SK-N-SH (cell line): ENCODE data around the gene RPGR. TPM values are rescaled to one million over a fixed set of nuclear protein-coding genes. Genes with fewer than 3 reads are reported as not detected.

Experiments used
- CTCF ChIA-PET: fragments of 300-600, 350-600 bp; formaldehyde crosslinking; extraction: SDS; loops from one replicate; lab custom pipeline; 2021; lab: Yijun Ruan, JAX
- POLR2A ChIA-PET: fragments of 350-600 bp; sonication (Branson Sonifier 250); formaldehyde crosslinking; extraction: SDS; loops from one replicate; lab custom pipeline; 2020; ENCODE audit warnings: antibody characterized with exemption, inconsistent platforms; lab: Yijun Ruan, JAX
- DNase-seq: peaks from one replicate; pipeline ENCODE4 v3.0.0; 2012
- H2AFZ ChIP-seq: fragments of 200-600 bp; sonication (generic); 2 replicates; pipeline ENCODE4 v1.8.1; 2016; ENCODE audit warnings: antibody characterized with exemption, mild to moderate bottlenecking, low read depth
- H3F3A ChIP-seq: fragments of 200-600 bp; sonication (generic); replicated peaks from 2 replicates; pipeline ENCODE3; 2016; ENCODE audit warnings: antibody characterized with exemption, mild to moderate bottlenecking; ENCODE audit not compliant: insufficient read depth
- H3K27ac ChIP-seq, 2 experiments: fragments of 200-500 bp in 1 of 2; fragments of 200-600 bp in 1 of 2; sonication (Bioruptor generic) in 1 of 2; sonication (generic), shearing (Covaris generic) in 1 of 2; 2 replicates each; pipeline versions ENCODE4 v1.5.1 to v1.6.1; 2014 to 2016; ENCODE audit warnings: low read depth in 2 of 2, inconsistent platforms in 1 of 2, low read length in 1 of 2, mild to moderate bottlenecking in 1 of 2, mixed read lengths in 1 of 2
- H3K27me3 ChIP-seq: fragments of 200-600 bp; sonication (generic), shearing (Covaris generic); 2 replicates; pipeline ENCODE4 v1.6.1; 2016; ENCODE audit warnings: mixed run types; ENCODE audit not compliant: insufficient read depth
- H3K36me3 ChIP-seq, 2 experiments: fragments of 200-500 bp in 1 of 2; fragments of 200-600 bp in 1 of 2; sonication (Bioruptor generic) in 1 of 2; sonication (generic) in 1 of 2; replicated peaks in 1 of 2; 2 replicates each; pipeline versions ENCODE3 to v1.5.1; 2014 to 2016; ENCODE audit warnings: low read length in 1 of 2, mild to moderate bottlenecking in 1 of 2; ENCODE audit not compliant: insufficient read depth in 2 of 2, control insufficient read depth in 1 of 2
- H3K4me1 ChIP-seq, 2 experiments: fragments of 200-500 bp in 1 of 2; fragments of 200-600 bp in 1 of 2; sonication (Bioruptor generic) in 1 of 2; sonication (generic), shearing (Covaris generic) in 1 of 2; 2 replicates each; pipeline versions ENCODE4 v1.5.1 to v1.6.1; 2014 to 2016; ENCODE audit warnings: low read depth in 1 of 2, low read length in 1 of 2, mixed run types in 1 of 2; ENCODE audit not compliant: insufficient read depth in 2 of 2, control insufficient read depth in 1 of 2
- H3K4me2 ChIP-seq: fragments of 200-600 bp; sonication (generic), shearing (Covaris generic); 2 replicates; pipeline ENCODE4 v1.6.1; 2017; ENCODE audit warnings: mixed run types
- H3K4me3 ChIP-seq, 2 experiments: fragments of 200-500 bp in 1 of 2; fragments of 200-600 bp in 1 of 2; sonication (Bioruptor generic) in 1 of 2; sonication (generic), shearing (Covaris generic) in 1 of 2; 2 replicates each; pipeline versions ENCODE4 v1.5.1 to v1.8.1; 2014 to 2016; ENCODE audit warnings: low read depth in 2 of 2, inconsistent platforms in 1 of 2, low read length in 1 of 2, mild to moderate bottlenecking in 1 of 2, mixed read lengths in 1 of 2, moderate library complexity in 1 of 2
- H3K79me2 ChIP-seq: fragments of 200-600 bp; sonication (generic); 2 replicates; pipeline ENCODE4 v1.8.1; 2017; ENCODE audit warnings: mild to moderate bottlenecking; ENCODE audit not compliant: insufficient read depth
- H3K9ac ChIP-seq: fragments of 200-600 bp; sonication (generic); 2 replicates; pipeline ENCODE4 v1.6.1; 2017; ENCODE audit warnings: mixed run types
- H3K9me2 ChIP-seq: fragments of 200-600 bp; sonication (generic); 2 replicates; pipeline ENCODE4 v1.6.1; 2017; ENCODE audit warnings: mixed run types
- H3K9me3 ChIP-seq: fragments of 200-600 bp; sonication (generic); 2 replicates; pipeline ENCODE4 v1.6.1; 2017; ENCODE audit warnings: mixed run types, mild to moderate bottlenecking, moderate library complexity
- H4K20me1 ChIP-seq: fragments of 200-600 bp; sonication (generic); 2 replicates; pipeline ENCODE4 v1.6.1; 2017; ENCODE audit warnings: mild to moderate bottlenecking, mixed run types; ENCODE audit not compliant: insufficient read depth
- CHD2 ChIP-seq: fragments of 150-350 bp; IDR thresholded peaks from 2 replicates; pipeline ENCODE4 v1.6.1; 2018; ENCODE audit warnings: low read length; ENCODE audit not compliant: partially characterized antibody
- CTCF ChIP-seq: fragments of 200-600 bp; sonication (generic); IDR thresholded peaks from 2 replicates; pipeline ENCODE4 v1.6.1; 2017; ENCODE audit warnings: antibody characterized with exemption, mild to moderate bottlenecking, moderate library complexity
- EP300 ChIP-seq, 2 experiments: IDR thresholded peaks; 2 replicates each; pipeline versions ENCODE4 v1.4.0 to v1.6.1; 2012; ENCODE audit warnings: borderline replicate concordance in 1 of 2, low read depth in 1 of 2, low read length in 1 of 2
- FOXJ3 ChIP-seq: sonication (generic); formaldehyde crosslinking; IDR thresholded peaks from 2 replicates; pipeline ENCODE4 v1.5.1; 2020; ENCODE audit warnings: mild to moderate bottlenecking, missing genetic modification reagents
- GABPA ChIP-seq: IDR thresholded peaks from 2 replicates; pipeline ENCODE4 v1.4.0; 2012; ENCODE audit warnings: low read depth, mild to moderate bottlenecking
- JUND ChIP-seq: IDR thresholded peaks from 2 replicates; pipeline ENCODE4 v1.4.0; 2012
- TAF1 ChIP-seq: IDR thresholded peaks from 2 replicates; pipeline ENCODE4 v1.6.1; 2012; ENCODE audit warnings: low read depth, mild to moderate bottlenecking, low read length, moderate library complexity, borderline replicate concordance
- USF2 ChIP-seq: fragments of 150-350 bp; IDR thresholded peaks from 2 replicates; pipeline ENCODE4 v1.6.1; 2017; ENCODE audit warnings: antibody characterized with exemption, low read length, low read depth, borderline replicate concordance
- YY1 ChIP-seq: IDR thresholded peaks from 2 replicates; pipeline ENCODE4 v1.4.0; 2012; ENCODE audit warnings: low read depth, mild to moderate bottlenecking
- ZBTB33 ChIP-seq: IDR thresholded peaks from 2 replicates; pipeline ENCODE4 v1.4.0; 2012; ENCODE audit warnings: low read depth, borderline replicate concordance
- WGBS: methylation state at CpG from one replicate; pipeline ENCODE4 v1.1.6; 2017; ENCODE audit warnings: low lambda C conversion rate; 5-methylcytosine and 5-hydroxymethylcytosine counted together
- polyA plus RNA-seq, 3 experiments: library from polyadenylated mRNA; depleted of rRNA; stranded (reverse); fragments of >200 nt; gene quantifications; 2 replicates each; pipeline ENCODE4 v1.2.3, GENCODE V29; 2012
- TF ChIP-seq, protein P1 (sequence below): IDR thresholded peaks from 2 replicates; pipeline ENCODE4 v1.6.1; 2012; ENCODE audit warnings: mild to moderate bottlenecking, low read depth, low read length, moderate library complexity

The RPGR gene
- polyA plus RNA-seq, 1 of the 3 experiments (the other 2 are of a cell fraction) = 1.2 TPM

GRCh38 chrX:38249965-38250364 lies 77.3 kb downstream of the RPGR start:
- CTCF ChIA-PET = interaction anchor here (0.9 to 1.4 kb wide), 3 partner anchors 10 to 18 kb away, joined by 3 to 4 read pairs (median 3); no protein-coding TSS in a partner anchor
- no peak overlapping the region for H3K9ac ChIP-seq
- WGBS = 6% methylated on average over 2 of the region's 2 CpGs
- no peak overlapping the region for H2AFZ ChIP-seq
- no peaks in the 10 kb centered on the region for H3K27me3 ChIP-seq
- no peaks in the 10 kb centered on the region for H3K9me3 ChIP-seq
- H3K36me3 ChIP-seq = no peaks in the 10 kb centered on the region
- no peaks in the 10 kb centered on the region for H3F3A ChIP-seq
- H3K4me3 ChIP-seq = no peak overlapping the region
- no peaks in the 10 kb centered on the region for H4K20me1 ChIP-seq
- no peak overlapping the region for H3K27ac ChIP-seq
- H3K4me1 ChIP-seq = no peaks in the 10 kb centered on the region
- POLR2A ChIA-PET = no interaction called here
- TF ChIP-seq, protein P1, sequence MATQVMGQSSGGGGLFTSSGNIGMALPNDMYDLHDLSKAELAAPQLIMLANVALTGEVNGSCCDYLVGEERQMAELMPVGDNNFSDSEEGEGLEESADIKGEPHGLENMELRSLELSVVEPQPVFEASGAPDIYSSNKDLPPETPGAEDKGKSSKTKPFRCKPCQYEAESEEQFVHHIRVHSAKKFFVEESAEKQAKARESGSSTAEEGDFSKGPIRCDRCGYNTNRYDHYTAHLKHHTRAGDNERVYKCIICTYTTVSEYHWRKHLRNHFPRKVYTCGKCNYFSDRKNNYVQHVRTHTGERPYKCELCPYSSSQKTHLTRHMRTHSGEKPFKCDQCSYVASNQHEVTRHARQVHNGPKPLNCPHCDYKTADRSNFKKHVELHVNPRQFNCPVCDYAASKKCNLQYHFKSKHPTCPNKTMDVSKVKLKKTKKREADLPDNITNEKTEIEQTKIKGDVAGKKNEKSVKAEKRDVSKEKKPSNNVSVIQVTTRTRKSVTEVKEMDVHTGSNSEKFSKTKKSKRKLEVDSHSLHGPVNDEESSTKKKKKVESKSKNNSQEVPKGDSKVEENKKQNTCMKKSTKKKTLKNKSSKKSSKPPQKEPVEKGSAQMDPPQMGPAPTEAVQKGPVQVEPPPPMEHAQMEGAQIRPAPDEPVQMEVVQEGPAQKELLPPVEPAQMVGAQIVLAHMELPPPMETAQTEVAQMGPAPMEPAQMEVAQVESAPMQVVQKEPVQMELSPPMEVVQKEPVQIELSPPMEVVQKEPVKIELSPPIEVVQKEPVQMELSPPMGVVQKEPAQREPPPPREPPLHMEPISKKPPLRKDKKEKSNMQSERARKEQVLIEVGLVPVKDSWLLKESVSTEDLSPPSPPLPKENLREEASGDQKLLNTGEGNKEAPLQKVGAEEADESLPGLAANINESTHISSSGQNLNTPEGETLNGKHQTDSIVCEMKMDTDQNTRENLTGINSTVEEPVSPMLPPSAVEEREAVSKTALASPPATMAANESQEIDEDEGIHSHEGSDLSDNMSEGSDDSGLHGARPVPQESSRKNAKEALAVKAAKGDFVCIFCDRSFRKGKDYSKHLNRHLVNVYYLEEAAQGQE = no peak
- TF ChIP-seq GABPA = no peak
- TF ChIP-seq CTCF = no peak
- H3K9me2 ChIP-seq = no peaks in the 10 kb centered on the region
- no peak overlapping the region for H3K4me2 ChIP-seq
- H3K79me2 ChIP-seq = no peaks in the 10 kb centered on the region
- DNase-seq = no peak

GRCh38 chrX:38247051-38247450 lies 80.3 kb downstream of the RPGR start:
- H3K4me3 ChIP-seq = no peak overlapping the region
- H3K27ac ChIP-seq = no peak overlapping the region
- H4K20me1 ChIP-seq = no peaks in the 10 kb centered on the region
- H3F3A ChIP-seq = no peaks in the 10 kb centered on the region
- ChIA-PET POLR2A (no interaction called here), CTCF (interaction anchor here (1.2 kb wide), 1 partner anchor 27 kb away, joined by 3 read pairs; no protein-coding TSS in a partner anchor)
- H3K9ac ChIP-seq = no peak overlapping the region
- no peaks in the 10 kb centered on the region for H3K9me2 ChIP-seq
- no peaks in the 10 kb centered on the region for H3K27me3 ChIP-seq
- no peak overlapping the region for H2AFZ ChIP-seq
- DNase-seq = no peak
- no peaks in the 10 kb centered on the region for H3K9me3 ChIP-seq
- WGBS = 39% methylated on average over 2 of the region's 2 CpGs
- TF ChIP-seq CHD2 = no peak
- no peaks in the 10 kb centered on the region for H3K36me3 ChIP-seq
- no peaks in the 10 kb centered on the region for H3K79me2 ChIP-seq
- no peaks in the 10 kb centered on the region for H3K4me1 ChIP-seq
- H3K4me2 ChIP-seq = no peak overlapping the region

DNA sequence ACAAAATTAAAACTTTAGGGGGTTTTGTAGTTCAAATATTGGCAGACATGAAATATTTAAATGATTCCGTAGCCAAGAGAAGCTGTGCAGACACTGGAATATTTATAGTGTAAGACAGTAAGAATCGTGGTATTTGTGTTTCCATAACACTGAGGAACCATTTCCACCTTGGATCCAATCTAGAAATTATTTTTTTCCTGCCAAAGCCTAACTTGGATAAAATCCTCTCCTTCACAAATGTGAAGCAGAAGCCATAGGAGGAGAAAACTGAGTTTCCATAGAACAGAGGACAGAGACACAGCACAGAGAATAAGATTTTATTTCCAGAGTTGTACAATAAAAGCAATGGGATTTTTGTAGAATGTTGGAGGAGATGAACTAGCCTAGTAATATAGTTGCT lies 86.8 kb downstream of the RPGR start:
- Histone ChIP-seq H4K20me1 (no peaks in the 10 kb centered on the region), H3K4me1 (no peaks in the 10 kb centered on the region), H3K9ac (no peak overlapping the region), H3K9me3 (no peaks in the 10 kb centered on the region), H3K4me2 (no peak overlapping the region), H3K27me3 (no peaks in the 10 kb centered on the region), H3K36me3 (no peaks in the 10 kb centered on the region), H3K9me2 (no peaks in the 10 kb centered on the region), H3K27ac (no peak overlapping the region), H2AFZ (no peak overlapping the region), H3F3A (no peaks in the 10 kb centered on the region), H3K79me2 (no peaks in the 10 kb centered on the region), H3K4me3 (no peak overlapping the region)
- ChIA-PET CTCF (no interaction called here), POLR2A (no interaction called here)
- no peak for DNase-seq
- WGBS = 18% methylated on average over 2 of the region's 2 CpGs
- TF ChIP-seq ZBTB33 (no peak), YY1 (no peak), EP300 (IDR thresholded peaks at IDR 0.05; ENCODE audit: borderline replicate concordance in 1 of 2, low read depth in 1 of 2, low read length in 1 of 2) (no peak), JUND (no peak), FOXJ3 (no peak), TAF1 (no peak), USF2 (no peak)
